Mesothelial cell of epicardium (in vitro differentiated cells): ENCODE data around the gene POLE. TPM values are rescaled to one million over a fixed set of nuclear protein-coding genes. Genes with fewer than 3 reads are reported as not detected.

ENCODE experiments used
- DNase-seq, 2 experiments: peaks; one replicate each; pipeline ENCODE4 v3.0.0; 2021; ENCODE audit warnings: low spot score in 2 of 2; ENCODE audit not compliant: unreplicated experiment in 2 of 2
- H3K27ac Mint-ChIP-seq: 2 replicates; pipeline ENCODE4 v1.8.0; 2021; ENCODE audit warnings: mixed read lengths
- H3K27me3 Mint-ChIP-seq: 2 replicates; pipeline ENCODE4 v1.8.0; 2021; ENCODE audit warnings: low read depth, mixed read lengths
- H3K36me3 Mint-ChIP-seq: 2 replicates; pipeline ENCODE4 v1.8.0; 2021; ENCODE audit warnings: mixed read lengths
- H3K4me1 Mint-ChIP-seq: 2 replicates; pipeline ENCODE4 v1.8.0; 2021; ENCODE audit warnings: mixed read lengths
- H3K4me3 Mint-ChIP-seq: 2 replicates; pipeline ENCODE4 v1.8.0; 2021; ENCODE audit warnings: mild to moderate bottlenecking, moderate library complexity, mixed read lengths
- H3K9me3 Mint-ChIP-seq: 2 replicates; pipeline ENCODE4 v1.8.0; 2021; ENCODE audit warnings: mixed read lengths
- total RNA-seq: library from RNA; stranded (reverse); gene quantifications from 3 replicates; pipeline ENCODE4 v1.2.1, GENCODE V29; 2021
- TF ChIP-seq, protein P1 (sequence below): fragments of 200-600 bp; sonication (generic); IDR thresholded peaks from one replicate; pipeline ENCODE4 v1.5.0; 2021; ENCODE audit warnings: antibody characterized with exemption; ENCODE audit not compliant: unreplicated experiment

POLE gene
- total RNA-seq, 1 donor from 2014 or later = 124 TPM

GRCh38 chr12:132642846-132643835 is 44.0 kb downstream of the POLE start:
- Mint-ChIP-seq H3K36me3 (peaks cover 26% of the 10 kb centered on the region), H3K27me3 (no peaks in the 10 kb centered on the region), H3K27ac (no peak overlapping the region), H3K4me3 (no peak overlapping the region), H3K9me3 (no peaks in the 10 kb centered on the region), H3K4me1 (no peaks in the 10 kb centered on the region)
- TF ChIP-seq, protein P1, sequence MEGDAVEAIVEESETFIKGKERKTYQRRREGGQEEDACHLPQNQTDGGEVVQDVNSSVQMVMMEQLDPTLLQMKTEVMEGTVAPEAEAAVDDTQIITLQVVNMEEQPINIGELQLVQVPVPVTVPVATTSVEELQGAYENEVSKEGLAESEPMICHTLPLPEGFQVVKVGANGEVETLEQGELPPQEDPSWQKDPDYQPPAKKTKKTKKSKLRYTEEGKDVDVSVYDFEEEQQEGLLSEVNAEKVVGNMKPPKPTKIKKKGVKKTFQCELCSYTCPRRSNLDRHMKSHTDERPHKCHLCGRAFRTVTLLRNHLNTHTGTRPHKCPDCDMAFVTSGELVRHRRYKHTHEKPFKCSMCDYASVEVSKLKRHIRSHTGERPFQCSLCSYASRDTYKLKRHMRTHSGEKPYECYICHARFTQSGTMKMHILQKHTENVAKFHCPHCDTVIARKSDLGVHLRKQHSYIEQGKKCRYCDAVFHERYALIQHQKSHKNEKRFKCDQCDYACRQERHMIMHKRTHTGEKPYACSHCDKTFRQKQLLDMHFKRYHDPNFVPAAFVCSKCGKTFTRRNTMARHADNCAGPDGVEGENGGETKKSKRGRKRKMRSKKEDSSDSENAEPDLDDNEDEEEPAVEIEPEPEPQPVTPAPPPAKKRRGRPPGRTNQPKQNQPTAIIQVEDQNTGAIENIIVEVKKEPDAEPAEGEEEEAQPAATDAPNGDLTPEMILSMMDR = no peak
- no peak for DNase-seq

DNA sequence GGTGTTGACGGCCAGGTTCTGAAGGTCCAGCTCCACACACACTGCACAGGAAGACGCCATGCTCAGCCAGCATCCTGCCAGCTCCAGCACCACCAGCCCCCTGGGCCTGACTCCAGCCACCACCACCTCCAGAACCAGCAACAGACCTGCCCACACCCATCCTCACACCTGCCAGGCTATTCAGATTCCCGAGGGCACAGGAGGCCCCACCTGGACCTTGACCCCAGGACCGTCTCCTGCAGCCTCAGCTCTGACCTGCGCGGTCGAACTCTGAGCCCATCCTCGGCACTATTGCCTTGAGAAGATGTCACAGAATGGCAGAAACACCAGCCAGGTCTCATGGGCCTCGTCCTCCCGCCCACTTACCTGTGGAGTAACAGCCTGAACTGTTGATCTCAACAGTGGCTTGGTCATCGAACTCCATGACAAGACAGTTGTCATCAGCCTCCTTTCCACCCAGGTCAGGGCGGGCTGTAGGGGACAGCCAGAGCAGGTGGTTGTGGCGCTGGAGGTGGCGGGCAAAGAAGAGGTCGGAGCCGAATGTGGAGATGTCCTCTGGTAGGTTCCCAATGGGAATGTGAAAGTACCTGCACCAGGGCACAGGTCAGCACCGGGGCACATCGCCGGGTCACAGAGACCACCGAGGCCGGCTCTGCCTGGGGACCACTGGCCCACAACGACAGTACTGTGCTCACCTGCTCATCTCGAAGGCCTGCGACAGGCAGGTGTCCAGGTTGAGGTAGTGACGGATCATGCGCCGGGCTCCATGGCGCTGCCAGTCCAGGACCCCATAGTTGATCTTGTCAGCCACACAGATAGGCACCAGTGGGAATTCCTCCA is 45.1 kb downstream of the POLE start:
- no peak for DNase-seq

DNA sequence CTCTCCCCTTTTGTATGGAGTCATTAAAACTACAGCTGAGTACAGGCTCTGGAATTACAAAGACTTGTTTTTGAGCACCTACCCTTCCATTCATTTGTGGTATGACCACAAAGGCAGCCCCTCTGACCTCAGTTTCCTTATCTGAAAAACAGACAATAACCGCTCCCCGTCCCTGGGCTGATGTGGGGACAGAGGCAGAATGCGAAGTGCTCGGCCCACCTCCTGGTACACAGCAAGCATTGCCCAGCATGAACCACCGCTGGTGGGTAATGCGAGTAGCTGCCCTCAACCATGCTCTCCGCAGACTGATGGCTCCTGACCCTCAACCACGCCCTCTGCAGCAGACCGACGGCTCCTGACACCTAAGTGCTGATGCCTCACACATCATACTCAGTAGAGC is 46.2 kb downstream of the POLE start:
- Mint-ChIP-seq H3K9me3 (no peaks in the 10 kb centered on the region), H3K36me3 (peaks cover 22% of the 10 kb centered on the region), H3K4me1 (no peaks in the 10 kb centered on the region), H3K27me3 (no peaks in the 10 kb centered on the region), H3K4me3 (no peak overlapping the region), H3K27ac (no peak overlapping the region)
- TF ChIP-seq, protein P1 = no peak
- no peak for DNase-seq

More for the DNA sequence above, 45.1 kb downstream of the POLE start:
- Mint-ChIP-seq H3K9me3 (no peaks in the 10 kb centered on the region), H3K27me3 (no peaks in the 10 kb centered on the region), H3K27ac (no peak overlapping the region), H3K36me3 (peaks cover 22% of the 10 kb centered on the region), H3K4me3 (no peak overlapping the region), H3K4me1 (no peaks in the 10 kb centered on the region)
- TF ChIP-seq, protein P1 = no peak

- DNase-seq = no peak
- Mint-ChIP-seq H3K4me1 (no peaks in the 10 kb centered on the region), H3K27ac (no peak overlapping the region), H3K27me3 (no peaks in the 10 kb centered on the region), H3K4me3 (no peak overlapping the region), H3K36me3 (peaks cover 28% of the 10 kb centered on the region), H3K9me3 (no peaks in the 10 kb centered on the region)
- TF ChIP-seq, protein P1 = no peak
Observed at GRCh38 chr12:132639956-132640520, 47.1 kb downstream of the POLE start.

DNA sequence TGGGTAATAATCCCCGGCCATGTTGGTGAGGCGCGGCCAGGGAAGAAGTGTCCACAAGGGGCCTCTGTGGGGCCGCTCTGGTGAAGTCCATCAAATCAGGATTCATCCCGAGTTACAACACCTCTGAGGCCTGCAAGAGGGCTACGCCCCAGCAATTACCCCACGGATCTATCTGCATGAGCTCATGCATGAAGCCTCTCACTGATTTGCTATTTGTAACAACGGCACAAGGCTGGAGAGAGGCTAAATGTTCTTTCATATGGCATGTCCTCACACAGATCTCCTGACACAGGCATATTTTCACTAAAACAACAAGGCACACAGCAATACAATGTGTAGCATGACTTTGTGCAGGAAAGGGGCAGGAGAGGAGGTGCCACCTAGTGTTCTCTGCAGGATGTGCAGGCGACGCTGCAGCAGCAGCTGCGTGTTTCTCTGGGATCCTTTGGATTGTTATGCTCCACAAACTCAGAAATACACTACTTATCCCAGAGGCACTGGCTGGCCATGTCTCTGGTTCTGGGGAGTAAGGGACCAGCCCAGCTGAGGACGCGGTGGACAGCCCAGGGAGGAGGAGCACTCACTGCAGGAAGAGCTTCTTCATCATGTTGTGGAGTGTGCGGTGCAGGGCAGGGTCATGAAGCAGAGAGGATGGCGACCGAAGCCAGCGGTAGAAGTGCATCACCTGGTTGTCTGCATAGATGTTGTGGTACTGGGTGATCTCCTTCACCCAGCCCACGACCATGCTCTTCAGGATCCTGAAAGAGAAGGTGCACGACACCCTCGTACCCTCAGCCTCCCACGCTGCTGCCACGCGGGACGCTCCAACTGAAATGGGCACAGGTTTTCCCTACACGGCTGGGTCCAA is 48.4 kb downstream of the POLE start:
- H3K36me3 Mint-ChIP-seq = peaks cover 35% of the 10 kb centered on the region
- no peak for DNase-seq
- H3K9me3 Mint-ChIP-seq = no peaks in the 10 kb centered on the region
- H3K4me1 Mint-ChIP-seq = no peaks in the 10 kb centered on the region
- no peaks in the 10 kb centered on the region for H3K27me3 Mint-ChIP-seq
- H3K4me3 Mint-ChIP-seq = no peak overlapping the region
- TF ChIP-seq, protein P1 = peak; percentile 66
- peak overlapping the region; percentile 19 for H3K27ac Mint-ChIP-seq
